GM19397 (cell line): Measurements from ENCODE around the gene TRMT61A.
"Not testable (repeated sequence)": the region's sequence is repeated elsewhere in the genome, so short reads cannot be mapped to it uniquely, and the experiment has no call there.

ENCODE experiments used
- ATAC-seq: cut with Tn5 transposase; IDR thresholded peaks from one replicate; pipeline ENCODE4 v1.9.1; 2021; ENCODE audit warnings: mild to moderate bottlenecking, moderate library complexity; ENCODE audit not compliant: unreplicated experiment

The TRMT61A gene

DNA sequence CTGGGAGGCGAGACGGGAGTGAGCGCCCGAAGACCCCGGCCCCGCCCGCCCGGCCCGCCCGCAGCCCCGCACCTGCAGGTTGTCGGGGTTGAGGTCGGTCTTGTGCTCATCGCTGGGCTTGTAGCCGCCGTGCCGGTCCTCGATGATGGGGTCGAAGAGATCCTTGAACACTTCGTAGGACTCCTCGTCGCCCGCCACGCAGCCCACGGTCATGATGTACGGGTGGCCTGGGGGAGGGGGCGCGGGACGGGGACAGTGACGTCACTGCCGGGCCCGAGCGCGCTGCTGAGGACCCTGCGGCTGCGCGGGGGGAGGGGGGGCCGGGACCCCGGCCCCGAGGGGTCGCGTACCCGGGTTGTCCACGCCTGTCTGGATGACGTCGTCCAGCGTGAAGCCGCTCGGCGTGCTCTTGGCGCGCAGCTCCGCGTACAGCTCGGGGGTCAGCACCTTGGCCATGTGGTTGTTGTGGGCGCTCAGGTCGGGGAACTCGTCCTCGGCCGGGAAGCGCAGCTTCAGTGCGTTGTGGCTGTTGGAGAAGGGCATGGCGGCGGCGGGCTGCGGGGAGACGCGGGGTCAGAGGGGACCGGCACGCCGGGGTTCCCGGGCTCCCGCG, 6.9 kb upstream of the TRMT61A start:
- no peak for ATAC-seq

DNA sequence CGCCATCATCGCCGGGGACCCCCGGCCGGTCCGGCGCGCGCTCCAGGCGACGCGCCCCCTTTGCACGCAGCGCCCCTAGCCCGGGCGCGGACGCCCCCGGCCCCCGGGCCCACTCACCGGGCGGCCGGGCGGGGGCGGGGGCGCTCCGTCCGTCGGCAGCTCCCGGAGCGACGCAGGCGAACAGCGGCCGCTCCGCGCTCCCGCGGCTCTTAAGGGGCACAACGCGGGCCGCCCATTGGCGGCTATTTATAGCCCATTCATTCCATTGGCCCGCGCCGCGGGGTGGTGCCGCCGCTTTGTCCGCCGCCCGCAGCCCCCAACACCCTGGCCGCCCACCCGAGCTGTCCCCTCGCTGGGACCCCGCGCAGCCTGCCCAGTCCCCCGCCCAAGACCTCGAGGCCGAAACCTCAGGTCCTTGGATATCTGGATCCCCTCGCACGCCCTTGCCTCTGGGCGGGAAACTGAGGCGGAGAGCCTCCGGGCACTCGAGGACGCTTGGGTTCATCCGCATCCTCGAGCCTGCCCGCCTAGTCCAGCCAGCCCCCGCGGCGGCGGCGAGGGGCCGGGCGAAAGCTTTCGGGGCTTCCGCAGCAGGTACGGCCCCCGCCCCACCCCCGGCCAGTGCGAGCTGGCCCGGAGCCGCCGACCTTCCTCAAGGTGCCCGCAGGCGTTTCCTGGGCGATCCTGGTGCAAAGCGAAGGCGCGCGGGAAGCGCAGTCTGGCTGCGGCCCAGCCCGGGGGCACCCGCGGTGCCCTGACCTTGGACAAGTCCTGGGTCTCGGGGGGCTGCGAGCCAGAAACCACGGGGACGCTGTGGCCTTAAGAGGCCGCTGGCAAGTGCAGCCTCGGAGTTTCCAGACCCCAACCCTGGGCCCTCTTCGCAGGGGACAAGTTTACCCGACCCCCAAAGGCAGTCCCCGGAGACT, 6.1 kb upstream of the TRMT61A start, which contains the start of gene CKB:
TSS of gene CKB (minus strand) at position 182 of the 926 bp plus-strand sequence. CDS start 337 bp downstream, outside the sequence.
- no peak for ATAC-seq

GRCh38 chr14:103523575-103523954, 5.4 kb upstream of the TRMT61A start:
- ATAC-seq, result no peak

- ATAC-seq, result no peak
These were observed 4.7 kb upstream of the TRMT61A start for GRCh38 chr14:103524002-103524935.

DNA sequence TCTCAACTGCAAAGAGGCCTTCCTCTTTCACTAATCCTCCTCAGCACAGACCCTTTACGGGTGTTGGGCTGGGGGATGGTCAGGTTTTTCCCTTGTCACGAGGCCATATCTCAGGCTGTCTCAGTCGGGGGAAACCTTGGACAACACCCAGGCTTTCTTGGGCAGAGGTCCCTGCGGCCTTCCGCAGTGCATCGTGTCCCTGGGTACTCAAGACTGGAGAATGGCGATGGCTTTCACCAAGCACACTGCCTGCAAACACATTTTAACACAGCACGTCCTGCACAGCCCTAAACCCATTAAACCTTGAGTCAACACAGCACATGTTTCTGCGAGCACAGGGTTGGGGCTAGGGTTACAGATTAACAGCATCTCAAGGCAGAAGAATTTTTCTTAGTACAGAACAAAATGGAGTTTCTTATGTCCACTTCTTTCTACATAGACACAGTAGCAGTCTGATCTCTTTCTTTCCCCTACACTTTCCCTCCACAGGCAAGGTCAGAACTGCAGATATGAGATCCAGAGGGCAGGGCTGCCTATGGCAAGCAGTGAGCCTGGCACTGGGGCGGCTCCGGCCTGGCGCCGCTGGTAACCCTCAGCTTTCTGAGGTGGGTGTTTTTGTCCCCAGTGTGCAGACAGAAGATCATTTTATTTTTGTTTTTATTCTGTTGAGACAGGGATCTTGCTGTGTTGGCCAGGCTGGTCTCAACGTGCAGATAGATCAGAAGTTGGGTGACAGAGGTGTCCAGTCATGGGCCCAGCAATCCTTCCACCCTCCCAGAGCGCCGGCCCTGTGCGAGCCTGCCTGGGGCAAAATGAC, 3.4 kb upstream of the TRMT61A start:
- ATAC-seq, result not testable (repeated sequence)

- no peak for ATAC-seq
These were observed 2.6 kb upstream of the TRMT61A start for GRCh38 chr14:103526247-103526913.

DNA sequence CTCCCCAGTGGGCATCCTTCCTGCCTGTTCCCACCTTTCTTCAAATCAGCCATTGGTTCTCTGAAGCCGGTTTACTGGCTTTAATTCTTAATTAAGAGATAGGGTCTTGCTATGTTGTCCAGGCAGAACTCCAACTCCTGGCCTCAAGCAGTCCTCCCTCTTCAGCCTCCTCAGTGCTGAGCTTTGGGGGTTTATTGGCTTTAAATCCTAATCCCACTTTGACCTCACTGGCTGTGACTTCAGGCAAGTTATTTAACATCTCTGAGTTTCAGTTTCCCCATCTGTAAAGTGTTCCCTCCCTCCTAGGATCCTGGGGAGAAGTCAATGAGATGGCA, 2.1 kb upstream of the TRMT61A start:
- ATAC-seq, result no peak

DNA sequence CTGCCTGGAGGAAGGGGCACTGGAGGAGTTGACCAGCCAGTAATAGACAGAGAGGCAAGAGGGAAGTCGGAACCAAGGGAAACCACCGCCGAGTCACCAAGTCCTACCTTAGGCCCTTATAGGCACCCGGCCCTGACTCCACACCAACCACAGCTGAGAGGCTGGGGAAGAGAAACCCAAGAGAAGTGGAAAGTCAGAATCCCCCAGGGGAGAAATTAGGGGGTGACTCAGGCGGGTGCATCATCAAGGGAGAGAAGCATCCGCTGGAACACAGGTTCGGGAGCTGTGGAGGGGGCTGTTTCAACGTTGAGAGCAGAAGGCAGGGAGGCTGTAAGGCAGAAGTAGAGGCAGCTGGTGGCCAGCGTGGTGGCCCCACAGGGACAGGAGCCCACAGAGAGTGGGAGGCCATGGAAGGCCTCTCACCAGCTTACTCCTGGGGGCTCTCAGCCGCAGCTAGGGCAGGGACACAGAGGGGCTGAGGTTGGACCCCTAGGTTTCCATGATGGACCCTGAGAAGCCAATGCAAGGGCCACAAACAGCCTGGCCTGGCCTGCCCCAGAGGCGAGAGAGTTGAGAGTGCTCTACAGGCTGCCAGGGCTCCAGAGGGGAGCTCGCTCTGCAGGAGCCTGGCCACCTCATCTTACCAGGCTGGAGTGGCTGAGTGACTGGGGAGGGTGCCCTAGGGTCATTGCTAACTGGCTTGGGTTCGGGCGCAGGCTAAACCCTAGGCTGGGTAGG, 1.4 kb upstream of the TRMT61A start:
- peak; percentile 57 for ATAC-seq

DNA sequence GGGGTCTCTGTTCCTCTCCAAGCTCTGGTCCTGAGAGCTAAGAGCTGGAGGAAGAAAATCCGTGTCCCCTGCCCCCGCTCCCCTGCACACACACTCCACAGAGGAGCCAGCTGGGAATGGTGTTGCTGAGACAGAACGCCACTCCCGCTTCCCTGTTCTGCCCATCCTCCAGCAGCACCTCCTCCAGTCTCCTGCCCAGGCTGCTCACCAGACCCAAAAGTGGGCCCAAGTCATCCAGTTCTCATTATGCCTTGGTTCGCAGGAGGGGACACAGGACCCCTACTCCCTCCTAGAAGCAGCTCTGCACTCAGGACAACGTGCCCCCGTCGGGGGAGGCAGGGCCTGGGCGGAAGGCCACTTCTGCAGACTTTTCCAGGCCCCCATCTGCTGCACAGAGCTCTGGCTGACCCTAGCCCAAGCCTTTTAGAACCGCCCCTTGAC, 830 bp upstream of the TRMT61A start:
- no peak for ATAC-seq

DNA sequence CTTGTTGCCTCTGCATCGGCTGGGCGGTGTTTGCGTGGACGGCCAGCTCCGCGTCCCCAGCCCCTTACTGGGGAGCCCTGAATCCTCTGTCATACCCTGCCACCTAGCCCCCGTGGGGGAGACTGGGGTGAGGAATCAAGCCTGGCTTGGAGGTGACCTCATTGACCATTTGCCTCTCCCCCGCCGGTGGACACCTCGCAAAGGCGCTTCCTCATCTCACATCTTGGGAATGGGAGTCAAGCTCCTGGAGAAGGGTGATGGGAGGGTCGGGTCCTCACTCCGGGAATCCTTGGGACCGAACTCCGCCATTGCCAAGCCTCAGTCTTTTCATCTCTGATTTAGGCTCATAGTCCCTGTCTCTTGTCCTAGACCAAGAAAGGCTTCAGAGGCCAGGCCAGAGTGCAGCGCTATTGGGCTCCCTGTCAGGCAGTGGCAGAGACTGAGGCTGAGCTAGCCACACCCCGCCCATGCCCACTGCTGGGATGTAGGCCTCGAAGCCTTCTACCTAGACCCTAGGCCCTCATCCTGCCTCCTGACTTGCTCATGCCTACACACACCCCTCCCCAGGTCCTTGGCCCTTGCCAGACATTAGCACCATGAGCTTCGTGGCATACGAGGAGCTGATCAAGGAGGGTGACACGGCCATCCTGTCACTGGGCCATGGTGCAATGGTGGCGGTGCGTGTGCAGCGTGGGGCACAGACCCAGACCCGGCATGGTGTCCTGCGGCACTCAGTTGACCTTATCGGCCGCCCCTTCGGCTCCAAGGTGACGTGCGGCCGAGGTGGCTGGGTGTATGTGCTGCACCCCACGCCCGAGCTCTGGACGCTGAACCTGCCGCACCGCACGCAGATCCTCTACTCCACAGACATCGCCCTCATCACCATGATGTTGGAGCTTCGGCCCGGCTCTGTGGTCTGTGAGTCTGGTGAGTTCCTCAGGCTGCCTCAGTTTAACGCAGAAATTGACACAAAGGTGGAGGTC, 678 bp downstream of the TRMT61A start:
- no peak for ATAC-seq

DNA sequence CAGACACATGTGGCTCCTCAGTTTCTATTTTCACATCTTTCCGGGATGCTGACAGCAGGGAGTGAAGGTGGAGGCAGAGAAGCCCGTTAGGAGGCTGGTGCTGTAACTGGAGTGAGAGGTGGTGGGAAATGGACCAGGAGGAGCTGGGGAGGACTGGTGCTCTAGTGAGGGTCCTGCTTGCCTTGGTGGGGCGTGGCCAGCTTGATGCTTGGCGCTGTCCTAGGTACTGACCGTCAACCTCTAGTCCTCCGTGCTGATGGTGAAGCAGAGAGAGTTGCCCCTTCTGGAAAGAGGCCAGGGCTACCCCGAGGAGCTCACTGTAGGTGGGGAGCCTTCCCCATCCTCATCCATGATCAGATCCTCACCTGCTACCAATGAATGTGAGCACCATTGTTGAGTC, 1.4 kb downstream of the TRMT61A start:
- ATAC-seq, result no peak

DNA sequence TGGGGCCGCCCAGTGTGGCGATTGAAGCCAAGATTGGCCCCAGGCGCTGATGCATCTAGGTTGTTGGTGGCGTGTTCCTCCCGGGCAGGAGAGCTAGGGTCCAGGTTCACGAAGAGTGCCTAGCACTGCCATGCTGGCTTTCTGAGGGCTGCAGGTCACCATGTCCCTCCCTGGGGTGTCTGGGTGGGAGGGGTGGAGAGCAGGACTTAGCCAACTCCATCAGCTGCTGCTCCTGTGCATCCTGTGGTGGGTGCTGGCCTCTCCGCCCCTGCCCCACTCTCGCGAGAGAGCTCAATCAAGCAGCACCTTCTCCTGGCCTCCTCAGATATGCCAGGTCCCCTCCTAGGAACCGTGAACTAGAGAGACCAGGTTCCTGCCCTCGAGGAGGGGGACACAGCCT, 1.8 kb downstream of the TRMT61A start:
- no peak for ATAC-seq

- no peak for ATAC-seq
These were observed 2.6 kb downstream of the TRMT61A start for GRCh38 chr14:103531421-103532215.

DNA sequence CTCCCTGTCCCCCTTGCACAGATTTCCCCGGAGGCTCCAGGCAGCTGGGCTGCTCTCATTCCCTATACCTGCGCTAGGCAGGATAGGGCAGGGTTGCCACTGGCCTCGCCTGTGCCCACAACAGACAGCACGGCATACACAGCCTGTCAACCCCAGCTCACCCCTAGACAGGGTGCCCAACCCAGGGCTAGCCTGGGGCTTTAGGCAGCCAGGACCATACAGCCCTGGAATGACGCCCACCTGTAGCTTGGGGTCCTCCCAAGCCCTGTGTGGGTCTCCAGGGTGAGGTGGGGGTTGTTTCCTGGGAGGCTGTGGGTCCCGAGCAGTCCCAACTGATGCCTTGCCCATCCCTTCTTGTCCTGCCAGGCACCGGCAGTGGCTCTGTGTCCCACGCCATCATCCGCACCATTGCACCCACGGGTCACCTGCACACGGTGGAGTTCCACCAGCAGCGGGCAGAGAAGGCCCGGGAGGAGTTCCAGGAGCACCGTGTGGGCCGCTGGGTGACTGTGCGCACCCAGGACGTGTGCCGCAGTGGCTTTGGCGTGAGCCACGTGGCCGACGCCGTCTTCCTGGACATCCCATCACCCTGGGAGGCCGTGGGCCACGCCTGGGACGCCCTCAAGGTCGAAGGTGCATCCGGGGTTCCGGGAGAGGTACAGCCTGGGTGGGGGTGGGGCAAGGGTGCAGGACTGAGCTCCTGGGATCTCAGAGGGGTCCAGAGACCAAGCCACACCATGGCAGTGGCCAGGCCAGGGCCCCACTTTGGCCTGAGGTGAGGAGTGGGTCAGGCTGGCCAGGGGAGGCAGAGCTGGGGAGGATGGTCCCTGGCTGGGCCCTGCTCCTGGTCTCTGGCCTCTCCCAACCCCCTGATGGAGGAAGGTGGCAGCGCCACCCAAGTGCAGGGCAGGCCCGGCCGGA, 3.5 kb downstream of the TRMT61A start:
- ATAC-seq, result no peak

DNA sequence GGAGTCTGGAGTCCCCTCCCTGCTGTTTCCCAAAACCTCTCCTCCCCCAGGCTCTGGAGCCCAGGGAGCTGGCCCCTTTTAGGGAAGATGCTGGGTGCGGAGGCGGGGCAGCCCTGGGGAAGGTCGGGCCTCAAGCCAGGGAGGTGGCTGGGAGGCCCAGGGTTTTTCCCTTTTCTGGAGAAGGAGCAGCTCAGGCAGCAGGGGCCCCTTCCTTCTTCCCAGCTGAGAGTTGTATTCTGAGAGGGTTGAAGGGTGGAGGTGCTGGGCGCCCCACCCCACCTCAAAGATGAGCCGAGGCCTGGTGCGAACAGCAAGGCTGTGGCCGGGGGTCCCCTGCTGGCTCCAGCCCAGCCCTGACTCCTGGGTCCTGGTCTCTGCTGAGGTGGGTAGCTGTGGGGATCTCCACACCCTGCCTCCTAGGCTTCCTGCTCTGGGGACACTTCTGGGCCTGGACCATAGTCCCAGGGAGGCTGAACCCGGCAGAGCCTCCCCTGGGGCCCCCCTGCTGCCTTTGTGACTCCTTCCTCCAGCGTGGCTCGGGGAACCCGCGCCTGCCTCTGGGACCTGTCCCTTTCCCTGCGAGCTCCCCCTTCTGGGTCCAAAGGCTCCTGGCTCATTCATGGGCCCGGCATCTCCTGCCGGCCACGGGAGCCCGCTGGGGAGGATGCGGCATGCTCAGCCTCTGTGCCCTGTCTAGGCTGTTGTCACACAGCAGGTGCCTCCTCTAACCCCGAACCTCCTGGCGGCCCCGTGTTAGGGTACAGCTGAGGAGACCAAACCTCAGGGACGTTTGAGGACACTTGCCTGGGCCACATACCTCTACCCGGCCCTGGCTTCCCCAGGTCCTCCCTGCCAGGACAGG, 4.4 kb downstream of the TRMT61A start:
- ATAC-seq, result no peak
